HL-60/S4 treated with phorbol 12-myristate 13-acetate at 8.2 ng/mL for 4 days and 3 days (cell line): Measurements from ENCODE around the gene RAB27B.
"Not testable (repeated sequence)": the region's sequence is repeated elsewhere in the genome, so short reads cannot be mapped to it uniquely, and the experiment has no call there.

ENCODE experiments used
- in situ Hi-C: fragments of 300-500 bp; cut with MboI; formaldehyde crosslinking; loops from 2 replicates; pipeline ENCODE4 v1.15.0; 2022; ENCODE audit warnings: low sequenced_read_pairs

RAB27B gene

GRCh38 chr18:54813977-54814565 lies 14.2 kb upstream of the RAB27B start:
- in situ Hi-C loops, result no loop called here

DNA sequence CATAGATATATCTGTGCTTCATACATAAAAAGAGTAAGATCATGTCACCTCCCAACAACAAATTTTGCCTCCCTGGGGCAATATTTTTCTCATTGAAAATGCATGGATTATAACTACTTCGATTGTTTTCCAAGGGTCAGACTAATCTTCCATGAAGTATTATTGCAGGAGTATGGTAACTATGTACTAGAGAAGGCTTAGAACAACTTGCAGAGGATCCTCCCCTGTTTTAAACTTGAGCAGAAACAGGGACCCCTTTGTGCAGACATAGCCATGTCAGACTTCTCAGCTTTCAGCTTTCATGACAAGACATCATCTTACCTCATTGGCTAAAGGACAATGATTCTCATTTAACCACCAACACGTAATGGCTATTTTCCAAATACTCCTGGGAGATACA lies 13.2 kb upstream of the RAB27B start:
- in situ Hi-C loops, result no loop called here

DNA sequence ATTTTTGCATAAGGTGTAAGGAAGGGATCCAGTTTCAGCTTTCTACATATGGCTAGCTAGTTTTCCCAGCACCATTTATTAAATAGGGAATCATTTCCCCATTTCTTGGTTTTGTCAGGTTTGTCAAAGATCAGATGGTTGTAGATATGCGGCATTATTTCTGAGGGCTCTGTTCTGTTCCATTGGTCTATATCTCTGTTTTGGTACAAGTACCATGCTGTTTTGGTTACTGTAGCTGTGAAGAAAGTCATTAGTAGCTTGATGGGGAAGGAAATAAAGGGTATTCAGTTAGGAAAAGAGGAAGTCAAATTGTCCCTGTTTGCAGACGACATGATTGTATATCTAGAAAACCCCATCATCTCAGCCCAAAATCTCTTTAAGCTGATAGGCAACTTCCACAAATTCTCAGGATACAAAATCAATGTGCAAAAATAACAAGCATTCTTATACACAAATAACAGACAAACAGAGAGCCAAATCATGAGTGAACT lies 7.4 kb upstream of the RAB27B start:
- in situ Hi-C loops, result not testable (repeated sequence)

- in situ Hi-C loops, result no loop called here
Observed at GRCh38 chr18:54822872-54823845, 5.1 kb upstream of the RAB27B start.

GRCh38 chr18:54824761-54825160 lies 3.5 kb upstream of the RAB27B start:
- in situ Hi-C loops, result no loop called here

DNA sequence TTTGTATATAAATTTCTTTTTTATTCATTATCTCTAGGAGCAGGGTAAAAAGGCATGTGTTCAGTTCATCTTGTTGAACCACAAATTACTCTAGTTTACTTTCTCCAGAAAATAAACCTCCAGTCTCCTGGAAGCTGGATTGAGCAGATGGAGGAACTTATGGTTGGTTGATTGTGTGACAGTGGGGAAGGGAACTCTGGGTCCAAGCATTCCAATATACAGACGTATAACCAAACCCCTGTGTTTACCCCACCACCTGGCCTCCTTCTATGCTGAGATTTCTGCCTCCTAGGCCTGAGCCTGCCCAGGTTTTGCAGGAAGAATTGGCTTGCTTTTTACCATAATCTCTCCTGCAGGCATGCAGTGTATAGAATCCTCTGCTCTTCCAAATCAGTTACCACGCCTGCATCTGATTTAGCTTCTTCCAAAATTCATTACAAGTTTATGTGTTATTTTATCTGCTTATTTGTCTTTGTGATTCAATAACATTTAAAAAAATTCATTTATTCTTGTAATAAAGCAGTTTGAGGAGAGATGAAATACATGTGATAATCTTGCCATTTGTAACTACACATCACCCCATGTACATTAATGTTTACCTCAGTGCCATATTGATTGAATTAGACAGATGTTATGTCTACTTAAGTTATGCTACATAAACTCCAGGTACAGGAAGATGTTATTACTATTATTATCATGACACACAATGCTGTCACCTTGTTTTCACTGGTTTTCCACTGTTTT lies 2.5 kb upstream of the RAB27B start:
- in situ Hi-C loops, result no loop called here

DNA sequence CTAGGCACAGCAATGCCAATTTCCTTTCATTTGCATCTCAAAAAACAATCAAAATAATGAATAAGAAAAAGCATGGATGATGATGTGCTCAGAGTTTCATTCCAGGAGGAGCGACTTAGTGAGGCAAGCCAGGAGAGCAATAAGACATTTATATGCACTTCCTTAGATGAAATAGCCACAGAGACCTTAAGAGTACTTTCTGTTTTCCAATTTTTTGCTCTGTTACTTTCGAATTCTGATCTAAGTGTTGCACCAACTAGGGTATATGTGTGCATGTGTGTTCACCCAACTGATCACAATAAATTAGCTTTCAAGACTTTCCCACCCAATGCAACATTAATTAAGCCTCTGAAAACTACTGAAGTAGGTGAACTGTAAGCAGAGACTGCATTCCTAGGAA lies 709 bp downstream of the RAB27B start:
- in situ Hi-C loops, result no loop called here

DNA sequence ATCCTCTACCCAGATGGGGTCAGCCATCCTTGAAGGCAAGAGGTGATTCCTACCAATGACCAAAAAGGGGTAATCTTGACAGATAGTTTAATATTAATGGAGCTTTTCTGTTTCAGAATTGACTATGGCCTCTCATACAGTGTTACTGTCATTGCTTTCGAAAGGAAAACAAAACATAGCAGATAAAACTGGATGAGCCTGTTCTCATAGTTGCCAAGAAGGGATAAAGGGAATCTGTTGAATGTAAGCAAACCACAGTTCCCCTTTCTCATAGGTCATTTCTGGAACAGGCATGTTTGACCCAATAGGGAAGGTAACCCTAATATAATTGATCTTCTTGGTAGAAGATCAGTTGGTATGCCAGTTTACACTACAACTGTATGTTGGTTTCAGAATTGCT lies 1.6 kb downstream of the RAB27B start:
- in situ Hi-C loops, result no loop called here

DNA sequence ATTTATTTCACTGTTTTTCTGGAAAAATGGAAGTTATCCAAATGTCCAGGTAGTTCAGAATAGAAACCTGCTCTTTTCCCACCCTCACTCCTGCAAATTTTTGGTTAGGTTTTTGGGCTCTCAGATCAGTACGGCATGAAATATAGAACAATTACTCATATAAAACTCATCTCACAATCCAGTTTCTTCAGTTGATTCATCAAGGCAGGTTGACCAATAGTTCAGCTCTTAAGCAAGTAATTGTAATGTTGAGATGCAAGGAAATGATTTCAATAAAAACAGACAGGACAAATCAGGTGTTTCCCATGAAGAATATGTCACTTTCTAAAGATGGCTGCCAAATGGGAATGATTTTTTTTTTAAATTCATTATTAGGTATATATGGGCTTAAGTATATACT lies 2.0 kb downstream of the RAB27B start:
- in situ Hi-C loops, result no loop called here

- in situ Hi-C loops, result no loop called here
Observed at GRCh38 chr18:54830866-54831265, 2.6 kb downstream of the RAB27B start.

DNA sequence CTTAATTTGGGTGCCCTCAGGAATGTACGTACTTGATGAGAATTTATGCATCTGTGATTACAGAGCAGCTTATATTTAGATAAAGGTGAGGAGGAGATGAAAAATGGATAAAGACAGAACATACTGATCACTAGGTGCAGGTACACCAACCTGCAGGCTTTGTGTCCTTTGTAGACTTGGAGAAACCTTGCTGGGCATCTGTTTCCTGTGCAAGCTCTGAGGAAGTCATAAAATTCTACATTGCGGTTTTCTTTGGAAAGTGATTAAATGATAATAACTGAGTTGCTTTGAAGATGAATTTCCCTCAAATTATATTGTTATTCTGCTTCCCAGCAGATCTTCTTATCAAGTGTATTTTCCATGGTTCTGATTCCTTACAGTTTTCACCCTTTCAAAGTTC lies 7.7 kb downstream of the RAB27B start:
- in situ Hi-C loops, result no loop called here

DNA sequence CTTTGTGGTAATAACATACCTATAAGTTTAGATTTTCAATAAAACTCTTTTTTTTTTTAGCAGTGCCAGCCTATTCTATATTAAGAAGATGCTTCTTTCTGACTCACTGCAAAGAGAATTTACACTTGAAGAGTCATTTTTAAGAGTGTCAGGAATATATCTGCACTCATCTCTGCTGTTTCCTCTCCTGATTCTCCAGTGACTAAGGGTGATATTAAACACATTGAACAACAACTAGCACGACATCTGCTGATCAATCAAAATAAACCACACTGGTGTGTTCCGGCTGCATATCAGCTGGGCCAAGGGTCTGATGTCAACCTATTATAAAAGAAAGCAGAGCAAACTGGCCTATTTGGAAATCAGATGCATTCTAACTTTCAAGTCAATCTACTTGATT lies 15.0 kb downstream of the RAB27B start:
- in situ Hi-C loops, result no loop called here

DNA sequence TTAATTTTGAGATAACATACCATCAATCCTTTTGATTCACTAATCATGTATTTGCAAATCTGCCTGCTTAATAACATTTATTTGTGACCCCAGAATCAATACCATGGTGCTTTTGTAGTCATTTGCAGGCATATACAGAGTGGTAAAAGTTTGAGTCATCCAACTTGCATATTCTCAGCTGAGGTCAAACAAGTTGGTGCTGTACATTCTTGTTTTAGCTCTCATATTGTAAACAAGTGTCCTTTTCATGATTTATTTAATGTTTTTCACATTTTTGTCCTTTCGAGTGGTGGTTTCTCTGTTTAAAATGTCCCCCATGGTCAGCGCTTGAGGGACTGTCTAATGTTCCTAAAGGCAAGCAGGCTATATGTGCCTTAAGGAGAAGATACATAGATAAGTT lies 17.5 kb downstream of the RAB27B start:
- in situ Hi-C loops, result no loop called here

DNA sequence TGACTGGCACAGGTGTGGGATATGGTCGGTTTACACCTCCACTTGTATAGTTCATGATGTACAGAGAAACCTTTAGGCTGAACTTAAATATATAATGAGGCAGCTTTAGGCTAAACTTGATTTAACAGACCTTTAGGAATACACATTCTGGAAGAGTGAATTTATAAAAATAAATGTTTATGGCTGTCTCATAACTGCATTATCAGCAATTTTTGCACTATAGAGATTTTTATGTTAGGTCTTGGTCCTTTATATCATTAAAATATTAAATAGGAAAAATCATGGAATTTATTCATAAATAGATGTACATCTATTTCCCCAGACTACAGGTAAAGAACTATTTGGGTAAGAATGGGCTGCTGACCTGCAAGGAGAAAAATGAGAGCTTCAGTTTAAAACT lies 19.8 kb downstream of the RAB27B start:
- in situ Hi-C loops, result no loop called here

- in situ Hi-C loops, result no loop called here
Observed at GRCh38 chr18:54849683-54850082, 21.4 kb downstream of the RAB27B start.

DNA sequence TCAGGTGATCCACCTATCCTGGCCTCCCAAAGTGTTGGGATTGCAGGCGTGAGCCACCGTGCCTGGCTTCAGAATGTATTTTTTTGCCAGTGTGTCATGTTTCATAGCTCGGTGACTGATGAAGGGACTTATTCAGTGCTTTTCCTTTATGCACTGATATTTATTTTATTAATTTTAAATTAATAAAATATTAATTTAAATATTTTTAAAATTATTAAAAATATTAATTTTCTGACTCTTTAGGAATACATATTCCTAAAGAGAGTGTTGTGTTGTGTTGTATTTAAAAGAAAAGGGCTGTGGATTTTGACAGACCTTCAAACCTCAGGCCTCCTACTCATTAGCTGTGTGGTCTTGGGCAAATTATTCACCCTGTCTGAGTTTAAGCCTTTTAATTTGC lies 22.3 kb downstream of the RAB27B start:
- in situ Hi-C loops, result no loop called here

DNA sequence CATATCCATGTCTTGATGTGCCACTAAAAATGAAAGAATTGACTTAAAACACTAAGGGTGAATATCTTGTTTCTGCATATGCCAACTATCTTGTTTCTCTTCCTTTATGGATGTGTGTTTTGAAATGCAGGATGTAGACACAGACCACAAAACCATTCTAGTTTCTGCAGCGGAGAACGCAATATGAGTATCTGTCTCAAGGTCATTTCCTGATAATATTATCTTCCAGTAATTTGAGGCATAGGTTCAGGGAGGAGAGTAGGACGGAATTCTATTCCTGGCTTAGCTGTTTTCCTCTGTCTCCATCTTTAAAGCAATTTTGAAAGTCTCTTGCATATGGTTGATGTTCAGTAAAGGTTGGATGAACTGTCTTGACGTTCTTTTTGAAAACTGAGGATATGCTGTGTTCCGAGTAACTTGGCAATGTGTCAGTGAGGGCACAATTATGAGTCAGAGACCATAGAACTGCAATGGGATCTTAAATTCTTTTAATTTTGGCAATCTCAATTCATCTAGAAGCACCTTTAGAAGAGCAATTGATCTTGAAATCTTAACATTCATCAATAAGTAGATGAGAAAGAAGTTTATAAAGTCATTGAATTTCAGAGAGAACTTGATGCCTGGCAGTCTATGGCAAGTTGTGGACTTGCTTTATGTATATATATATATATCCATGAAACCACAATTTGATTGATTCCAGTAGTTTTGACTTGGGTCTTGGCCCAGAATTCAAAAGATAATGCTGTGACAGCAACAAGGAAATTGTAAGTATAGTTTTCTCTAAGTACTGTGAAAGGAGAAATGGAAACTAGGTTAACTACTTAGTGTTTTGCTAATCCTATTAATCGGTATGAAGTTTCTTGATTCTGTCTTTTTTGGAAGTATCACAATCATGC lies 24.8 kb downstream of the RAB27B start:
- in situ Hi-C loops, result no loop called here

GRCh38 chr18:54855050-54855449 lies 26.8 kb downstream of the RAB27B start:
- in situ Hi-C loops, result not testable (repeated sequence)

GRCh38 chr18:54856105-54856646 lies 27.9 kb downstream of the RAB27B start:
- in situ Hi-C loops, result no loop called here

DNA sequence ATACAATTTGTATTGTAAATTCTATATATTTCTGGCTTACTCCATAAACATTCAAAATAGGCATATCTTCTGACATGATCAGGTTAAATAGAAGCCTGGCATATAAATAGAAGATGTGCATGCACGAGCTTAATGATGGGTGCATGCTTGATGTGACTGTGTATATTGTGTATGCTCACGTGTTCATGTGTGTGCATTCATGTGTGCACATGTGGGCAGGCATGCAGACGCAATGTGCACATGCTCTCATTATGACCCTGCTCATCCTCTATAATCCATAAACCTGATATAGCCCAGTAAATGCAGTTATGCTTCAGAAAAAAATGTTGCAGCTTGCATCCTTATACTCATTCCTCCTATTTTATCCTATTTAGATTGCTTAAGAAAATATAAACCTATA lies 29.2 kb downstream of the RAB27B start:
- in situ Hi-C loops, result no loop called here
